SH-SY5Y (cell line): ENCODE data around the gene CCL28.

Experiments used
- GATA2 ChIP-seq: IDR thresholded peaks from 2 replicates; pipeline ENCODE4 v1.6.1; 2011; ENCODE audit warnings: mild to moderate bottlenecking, low read depth, low read length
- GATA3 ChIP-seq: IDR thresholded peaks from 2 replicates; pipeline ENCODE4 v1.6.1; 2011; ENCODE audit warnings: low read depth, mild to moderate bottlenecking, low read length, moderate library complexity

CCL28 gene

GRCh38 chr5:43370352-43370751, 41.8 kb downstream of the CCL28 start:
- TF ChIP-seq GATA3 (no peak), GATA2 (no peak)

GRCh38 chr5:43369651-43370050, 42.5 kb downstream of the CCL28 start:
- no peak for TF ChIP-seq GATA2
- TF ChIP-seq GATA3 = no peak

GRCh38 chr5:43367909-43368669, 44.1 kb downstream of the CCL28 start:
- TF ChIP-seq GATA2 (no peak), GATA3 (no peak)

DNA sequence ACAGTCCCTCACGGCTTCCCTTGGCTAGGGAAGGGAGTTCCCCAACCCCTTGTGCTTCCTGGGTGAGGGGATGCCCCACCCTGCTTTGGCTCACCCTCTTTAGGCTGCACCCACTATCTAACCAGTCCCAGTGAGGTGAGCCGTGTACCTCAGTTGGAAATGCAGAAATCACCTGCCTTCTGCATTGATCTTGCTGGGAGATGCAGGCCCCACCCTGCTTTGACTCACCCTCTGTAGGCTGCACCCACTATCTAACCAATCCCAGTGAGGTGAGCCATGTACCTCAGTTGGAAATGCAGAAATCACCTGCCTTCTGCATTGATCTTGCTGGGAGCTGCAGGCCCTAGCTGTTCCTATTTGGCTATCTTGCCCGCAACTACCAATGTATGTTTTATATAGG, 44.7 kb downstream of the CCL28 start:
- TF ChIP-seq GATA2 = no peak
- TF ChIP-seq GATA3 = no peak

DNA sequence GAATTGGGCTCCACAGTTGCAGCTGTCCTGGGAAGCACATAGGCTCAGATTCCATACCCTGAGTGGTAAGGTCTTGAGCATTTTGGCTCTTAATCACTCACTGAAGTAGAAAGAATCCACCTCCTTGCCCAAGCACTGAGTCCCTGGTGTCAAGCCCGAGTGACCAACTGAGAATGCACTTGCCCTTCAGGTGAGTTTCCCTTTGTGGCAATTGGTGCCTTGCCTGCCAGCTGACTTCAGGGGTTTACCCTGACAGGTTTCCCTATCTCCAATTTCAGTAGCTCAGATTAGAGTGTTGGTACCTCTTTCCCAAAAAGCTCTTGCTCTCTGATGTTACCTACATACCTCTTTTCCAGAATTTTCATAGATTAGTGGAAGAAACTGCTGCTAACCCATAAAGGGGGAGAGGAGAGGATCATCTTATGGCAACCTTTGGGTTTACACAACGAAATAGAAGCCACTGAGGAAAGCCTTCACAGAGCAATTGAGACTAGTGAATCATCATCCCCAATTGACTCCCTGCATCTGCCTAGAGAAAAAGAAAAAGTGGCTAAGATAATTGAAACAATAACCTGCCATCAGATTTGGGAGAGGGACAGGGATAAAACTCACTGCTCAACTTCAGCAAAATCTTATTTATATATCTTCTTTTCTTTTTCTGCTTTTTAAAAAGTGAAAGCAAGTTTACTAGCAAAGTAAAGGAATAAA, 48.6 kb downstream of the CCL28 start:
- TF ChIP-seq GATA2 (no peak), GATA3 (no peak)

GRCh38 chr5:43362725-43363435, 49.3 kb downstream of the CCL28 start:
- TF ChIP-seq GATA3 (no peak), GATA2 (no peak)

- TF ChIP-seq GATA2 = no peak
- TF ChIP-seq GATA3 = no peak
Measured at GRCh38 chr5:43358726-43359125, 53.5 kb downstream of the CCL28 start.

- TF ChIP-seq GATA3 (no peak), GATA2 (no peak)
Measured at GRCh38 chr5:43358301-43358700, 53.9 kb downstream of the CCL28 start.

DNA sequence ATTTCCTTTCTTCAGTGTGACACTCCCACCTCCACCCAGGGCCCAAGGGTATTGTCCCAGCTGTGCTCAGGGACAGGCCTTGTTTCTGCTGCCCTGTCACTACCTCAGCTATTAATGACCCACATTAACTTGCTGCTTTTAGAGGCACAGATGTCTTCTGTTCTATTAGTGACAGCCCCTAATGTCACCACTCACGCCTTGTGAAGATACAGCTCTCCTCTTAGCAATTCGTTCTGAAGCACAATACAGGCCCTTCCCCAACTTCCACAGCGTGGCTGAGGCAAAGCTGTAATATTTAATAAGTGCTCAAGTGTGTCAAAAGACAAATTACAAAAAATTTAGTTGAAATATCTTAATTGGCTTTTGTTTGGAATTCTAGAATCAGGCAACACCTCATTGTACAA, 54.3 kb downstream of the CCL28 start:
- TF ChIP-seq GATA3 = no peak
- TF ChIP-seq GATA2 = no peak

GRCh38 chr5:43357067-43357466, 55.1 kb downstream of the CCL28 start:
- TF ChIP-seq GATA2 = no peak
- no peak for TF ChIP-seq GATA3

- TF ChIP-seq GATA3 = no peak
Measured at GRCh38 chr5:43354774-43355173, 57.4 kb downstream of the CCL28 start.

DNA sequence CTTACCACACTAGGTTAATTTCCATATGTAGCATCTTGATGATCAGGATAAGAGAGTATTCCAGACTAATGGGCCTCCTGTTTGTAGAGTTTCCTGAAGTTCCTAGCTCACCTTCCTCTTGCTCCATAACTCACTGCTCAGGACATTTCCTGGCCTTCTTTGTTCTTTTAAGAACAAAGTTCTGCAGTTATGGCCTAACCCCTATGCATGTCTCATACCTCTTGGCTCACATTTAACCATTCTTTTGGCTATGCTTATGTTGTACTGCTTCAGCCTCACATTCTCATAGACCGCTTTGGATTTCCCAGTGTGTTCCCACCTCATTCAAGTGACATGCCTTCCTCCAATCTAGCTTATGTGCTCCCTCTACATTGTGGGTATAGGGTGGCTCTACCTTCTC, 58.5 kb downstream of the CCL28 start:
- no peak for TF ChIP-seq GATA3
- no peak for TF ChIP-seq GATA2

- TF ChIP-seq GATA2 = no peak
- no peak for TF ChIP-seq GATA3
Measured at GRCh38 chr5:43352915-43353314, 59.3 kb downstream of the CCL28 start.

DNA sequence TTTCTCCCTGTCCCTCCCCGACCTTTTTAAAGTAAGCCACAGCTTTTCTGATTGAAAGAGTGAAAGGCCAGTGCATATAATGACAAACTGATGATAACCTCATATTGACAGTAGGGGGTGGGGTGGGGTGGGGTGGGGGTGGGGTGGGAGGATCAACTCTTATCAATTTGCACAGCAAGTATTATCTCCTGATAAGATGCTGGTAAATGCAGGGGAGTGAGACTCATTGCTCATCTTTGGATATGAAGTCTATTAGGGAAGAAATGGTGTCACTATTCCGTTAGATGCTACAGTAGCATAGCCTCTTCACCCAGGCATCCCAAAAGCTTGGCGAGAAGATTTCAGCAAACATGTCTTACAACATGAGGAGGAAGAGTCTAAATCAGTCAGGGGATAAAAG, 60.1 kb downstream of the CCL28 start:
- TF ChIP-seq GATA3 = no peak
- TF ChIP-seq GATA2 = no peak

DNA sequence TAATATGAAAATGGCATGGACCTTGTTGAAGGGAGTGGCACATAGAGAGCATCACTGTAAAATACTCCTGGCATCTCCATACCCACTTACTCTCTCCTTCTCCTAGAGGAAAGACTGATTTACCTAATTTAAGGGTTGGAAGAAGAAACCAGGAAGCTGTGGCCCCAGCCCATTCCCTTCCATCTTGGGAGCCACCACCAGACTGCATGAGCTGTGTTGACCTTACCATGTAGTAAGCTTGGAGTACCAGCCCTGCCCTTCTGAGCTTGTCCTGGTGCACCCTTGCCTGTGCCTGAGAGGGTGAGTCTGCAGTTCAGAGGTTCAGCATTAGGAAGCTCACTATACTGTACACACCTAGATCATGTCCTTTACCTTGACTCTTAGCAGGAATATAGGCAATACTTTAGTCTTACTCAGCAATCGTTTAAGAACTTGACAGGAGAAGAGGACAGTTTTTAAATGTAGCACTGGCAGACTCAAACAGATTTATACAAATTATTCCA, 63.3 kb downstream of the CCL28 start:
- TF ChIP-seq GATA2 (no peak), GATA3 (no peak)
